Body of pancreas (tissue), 4 donors: ENCODE measurements around the gene MUC5AC.

ENCODE experiments used
- CTCF ChIP-seq, 7 experiments: fragments of 450-650 bp in 4 of 7; fragments of 200-600 bp in 3 of 7; sonication (generic) in 3 of 7; IDR thresholded peaks; one replicate each; pipeline ENCODE4 v1.5.1; 2016 to 2019; ENCODE audit warnings: antibody characterized with exemption in 7 of 7
- POLR2A ChIP-seq, 3 donors: fragments of 450-650 bp; IDR thresholded peaks; one replicate each; pipeline ENCODE4 v1.6.1; 2016; ENCODE audit warnings: antibody characterized with exemption in 3 of 3, mild to moderate bottlenecking in 2 of 3

- TF ChIP-seq POLR2A (IDR thresholded peaks at IDR 0.05), result no peak
- no peak for TF ChIP-seq CTCF (IDR thresholded peaks at IDR 0.05)
These were observed 42.2 kb downstream of the MUC5AC start for GRCh38 chr11:1199751-1200610.
